Fibroblast of lung (primary cell): ENCODE data around the gene ZZZ3. TPM values are rescaled to one million over a fixed set of nuclear protein-coding genes. Genes with fewer than 3 reads are reported as not detected.
A peak's percentile ranks its signal among the peaks of the same experiment; 100 is the strongest.

Source experiments
- DNase-seq, 2 donors: peaks; one replicate each; pipeline versions ENCODE4 v3.0.0 to v3.0.0-alpha.2; 2010; ENCODE audit warnings: low read depth in 2 of 2
- H2AFZ ChIP-seq: 2 replicates; pipeline ENCODE4 v1.5.1; 2012; ENCODE audit warnings: low read length, control low read depth, inconsistent platforms
- H3K27ac ChIP-seq: 2 replicates; pipeline ENCODE4 v1.5.1; 2011; ENCODE audit warnings: low read length, control low read depth; ENCODE audit not compliant: insufficient read depth
- H3K27me3 ChIP-seq: 2 replicates; pipeline ENCODE4 v1.5.1; 2011; ENCODE audit warnings: mild to moderate bottlenecking, low read length; ENCODE audit not compliant: control insufficient read depth, insufficient read depth
- H3K36me3 ChIP-seq: 2 replicates; pipeline ENCODE4 v1.5.1; 2011; ENCODE audit warnings: low read length; ENCODE audit not compliant: control insufficient read depth, insufficient read depth
- H3K4me1 ChIP-seq: 2 replicates; pipeline ENCODE4 v1.5.1; 2011; ENCODE audit warnings: low read length; ENCODE audit not compliant: control insufficient read depth, insufficient read depth; ENCODE audit errors: extremely low read depth
- H3K4me2 ChIP-seq: 2 replicates; pipeline ENCODE4 v1.5.1; 2011; ENCODE audit warnings: low read length, control low read depth; ENCODE audit not compliant: insufficient read depth; ENCODE audit errors: extremely low read depth
- H3K4me3 ChIP-seq, 4 experiments: fragments of 200-600 bp in 1 of 4; sonication (generic) in 1 of 4; replicated peaks in 1 of 4; 2 replicates each; pipeline ENCODE4 v1.5.1; 2011 to 2016; ENCODE audit warnings: low read length in 4 of 4, low read depth in 3 of 4, mild to moderate bottlenecking in 3 of 4, control low read depth in 2 of 4, inconsistent platforms in 1 of 4, mixed read lengths in 1 of 4; ENCODE audit not compliant: insufficient read depth in 1 of 4; ENCODE audit errors: control extremely low read depth in 1 of 4
- H3K79me2 ChIP-seq: 2 replicates; pipeline ENCODE4 v1.5.1; 2012; ENCODE audit warnings: mild to moderate bottlenecking, low read length, inconsistent platforms; ENCODE audit not compliant: control insufficient read depth, insufficient read depth
- H3K9ac ChIP-seq: 2 replicates; pipeline ENCODE4 v1.5.1; 2011; ENCODE audit warnings: mild to moderate bottlenecking, low read length, control low read depth; ENCODE audit not compliant: insufficient read depth
- H3K9me3 ChIP-seq: 2 replicates; pipeline ENCODE4 v1.5.1; 2012; ENCODE audit warnings: low read depth, low read length; ENCODE audit not compliant: control insufficient read depth, insufficient read depth
- H4K20me1 ChIP-seq: 2 replicates; pipeline ENCODE4 v1.5.1; 2011; ENCODE audit warnings: low read length; ENCODE audit not compliant: control insufficient read depth, insufficient read depth; ENCODE audit errors: extremely low read depth
- EZH2 ChIP-seq: IDR thresholded peaks from 2 replicates; pipeline ENCODE4 v1.5.1; 2012; ENCODE audit warnings: low read length, control low read depth, mild to moderate bottlenecking; ENCODE audit errors: missing control alignments
- polyA plus RNA-seq, 2 donors: library from polyadenylated mRNA; depleted of rRNA in 1 of 2; stranded (reverse) in 1 of 2; unstranded in 1 of 2; fragments of >200 nt; gene quantifications; 2 replicates each; pipeline ENCODE4 v1.2.1, GENCODE V29; 2011 to 2012; ENCODE audit warnings: missing spikeins in 1 of 2
- total RNA-seq: library from RNA; depleted of rRNA; stranded (reverse); fragments of >200 nt; gene quantifications from 2 replicates; pipeline ENCODE4 v1.2.1, GENCODE V29; 2014
- TF ChIP-seq, protein P1 (sequence below), 2 donors: IDR thresholded peaks in 1 of 2; conservative IDR thresholded peaks in 1 of 2; 1 replicate in 1 of 2; 2 replicates in 1 of 2; pipeline ENCODE4 v1.5.1; 2011 to 2012; ENCODE audit warnings: low read length in 2 of 2, control low read depth in 1 of 2, inconsistent platforms in 1 of 2, low read depth in 1 of 2, mild to moderate bottlenecking in 1 of 2

Gene ZZZ3
- total and polyA plus RNA-seq, 2 donors (not counting 1 experiment from before 2014, with no cell fraction given), result 38.6 to 111 TPM

DNA sequence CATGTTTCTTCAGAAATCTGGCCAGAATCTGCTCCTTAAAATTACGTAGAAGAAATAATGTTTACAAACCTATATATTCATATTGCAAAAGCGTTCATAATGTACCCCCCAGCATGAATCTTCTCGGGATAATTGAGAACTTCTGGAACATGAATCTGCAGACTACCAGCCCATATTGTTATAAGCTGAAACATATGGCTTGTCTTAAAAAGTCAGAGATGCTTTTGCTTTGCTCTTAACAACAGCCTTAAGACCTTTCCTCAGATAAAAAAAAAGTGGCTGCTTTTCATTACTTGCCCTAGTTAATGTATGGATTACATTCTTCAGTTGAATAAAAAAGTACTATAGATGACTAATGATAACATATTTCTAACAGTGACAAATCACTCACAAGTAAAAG is 15.0 kb upstream of the ZZZ3 start:
- Histone ChIP-seq H3K4me2 (no peak overlapping the region), H3K4me1 (no peaks in the 10 kb centered on the region), H3K27ac (no peak overlapping the region), H3K9ac (no peak overlapping the region), H3K36me3 (peaks cover 7% of the 10 kb centered on the region), H3K4me3 (no peak overlapping the region), H4K20me1 (no peaks in the 10 kb centered on the region), H3K9me3 (no peaks in the 10 kb centered on the region), H3K27me3 (no peaks in the 10 kb centered on the region), H3K79me2 (no peaks in the 10 kb centered on the region), H2AFZ (no peak overlapping the region)
- DNase-seq, result no peak
- TF ChIP-seq, protein P1, sequence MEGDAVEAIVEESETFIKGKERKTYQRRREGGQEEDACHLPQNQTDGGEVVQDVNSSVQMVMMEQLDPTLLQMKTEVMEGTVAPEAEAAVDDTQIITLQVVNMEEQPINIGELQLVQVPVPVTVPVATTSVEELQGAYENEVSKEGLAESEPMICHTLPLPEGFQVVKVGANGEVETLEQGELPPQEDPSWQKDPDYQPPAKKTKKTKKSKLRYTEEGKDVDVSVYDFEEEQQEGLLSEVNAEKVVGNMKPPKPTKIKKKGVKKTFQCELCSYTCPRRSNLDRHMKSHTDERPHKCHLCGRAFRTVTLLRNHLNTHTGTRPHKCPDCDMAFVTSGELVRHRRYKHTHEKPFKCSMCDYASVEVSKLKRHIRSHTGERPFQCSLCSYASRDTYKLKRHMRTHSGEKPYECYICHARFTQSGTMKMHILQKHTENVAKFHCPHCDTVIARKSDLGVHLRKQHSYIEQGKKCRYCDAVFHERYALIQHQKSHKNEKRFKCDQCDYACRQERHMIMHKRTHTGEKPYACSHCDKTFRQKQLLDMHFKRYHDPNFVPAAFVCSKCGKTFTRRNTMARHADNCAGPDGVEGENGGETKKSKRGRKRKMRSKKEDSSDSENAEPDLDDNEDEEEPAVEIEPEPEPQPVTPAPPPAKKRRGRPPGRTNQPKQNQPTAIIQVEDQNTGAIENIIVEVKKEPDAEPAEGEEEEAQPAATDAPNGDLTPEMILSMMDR (conservative IDR thresholded peaks at IDR 0.05 in 1 of 2, IDR thresholded peaks at IDR 0.05 in 1 of 2; ENCODE audit: low read depth in 1 of 2, low read length in 2 of 2), result no peak
- no peak for TF ChIP-seq EZH2

DNA sequence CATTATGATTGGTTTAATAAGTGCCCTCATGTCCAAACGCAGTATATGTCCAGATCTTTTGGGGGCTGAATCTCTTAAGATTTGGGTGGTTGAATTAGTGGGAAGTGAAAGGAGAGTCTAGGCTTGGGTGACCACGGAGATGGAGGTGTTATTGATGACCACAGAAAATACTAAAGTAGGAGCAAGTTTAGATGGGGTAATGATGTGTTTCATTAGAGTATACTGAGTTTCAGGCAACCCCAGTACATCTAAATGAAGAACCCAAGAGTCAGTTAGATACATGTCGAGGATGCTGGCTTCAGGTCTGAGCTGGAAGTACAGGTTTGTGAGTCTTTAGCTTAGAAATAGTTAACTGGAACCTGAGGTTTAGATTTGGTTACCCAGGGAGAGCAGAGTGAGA is 6.5 kb upstream of the ZZZ3 start:
- no peaks in the 10 kb centered on the region for H3K27me3 ChIP-seq

DNA sequence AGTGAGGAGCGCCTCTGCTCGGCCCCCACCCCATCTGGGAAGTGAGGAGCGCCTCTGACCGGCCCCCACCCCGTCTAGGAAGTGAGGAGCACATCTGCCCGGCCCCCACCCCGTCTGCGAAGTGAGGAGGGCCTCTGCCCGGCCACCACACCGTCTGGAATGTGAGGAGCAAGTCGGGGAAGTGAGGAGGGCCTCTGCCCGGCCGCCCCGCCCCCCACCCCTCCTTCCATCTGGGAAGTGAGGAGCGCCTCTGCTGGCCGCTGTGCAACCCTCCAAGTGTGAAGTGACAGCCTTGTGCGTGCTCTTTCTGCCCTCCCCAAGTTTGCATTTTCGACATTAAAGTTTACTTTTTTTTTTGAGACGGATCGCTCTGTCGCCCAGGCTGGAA is 5.1 kb upstream of the ZZZ3 start:
- H3K79me2 ChIP-seq, result no peaks in the 10 kb centered on the region
- H3K9me3 ChIP-seq, result no peaks in the 10 kb centered on the region
- no peak overlapping the region for H3K9ac ChIP-seq
- no peaks in the 10 kb centered on the region for H3K27me3 ChIP-seq
- no peak overlapping the region for H3K27ac ChIP-seq
- H2AFZ ChIP-seq, result no peak overlapping the region
- H3K4me2 ChIP-seq, result no peak overlapping the region
- peak; percentile 14 to 25 for DNase-seq
- H3K4me3 ChIP-seq, result no peak overlapping the region
- no peaks in the 10 kb centered on the region for H3K36me3 ChIP-seq
- H3K4me1 ChIP-seq, result peaks cover 5% of the 10 kb centered on the region
- no peaks in the 10 kb centered on the region for H4K20me1 ChIP-seq
- TF ChIP-seq EZH2, result no peak
- TF ChIP-seq, protein P1 (conservative IDR thresholded peaks at IDR 0.05 in 1 of 2, IDR thresholded peaks at IDR 0.05 in 1 of 2; ENCODE audit: low read depth in 1 of 2, low read length in 2 of 2), result peak; percentile 22 to 32

More for the DNA sequence above, 6.5 kb upstream of the ZZZ3 start:
- no peaks in the 10 kb centered on the region for H4K20me1 ChIP-seq
- TF ChIP-seq, protein P1 (conservative IDR thresholded peaks at IDR 0.05 in 1 of 2, IDR thresholded peaks at IDR 0.05 in 1 of 2; ENCODE audit: low read depth in 1 of 2, low read length in 2 of 2), result no peak
- TF ChIP-seq EZH2, result no peak
- DNase-seq, result no peak
- no peak overlapping the region for H3K4me2 ChIP-seq
- no peak overlapping the region for H2AFZ ChIP-seq
- peaks cover 2% of the 10 kb centered on the region for H3K4me1 ChIP-seq
- H3K27ac ChIP-seq, result no peak overlapping the region
- no peak overlapping the region for H3K4me3 ChIP-seq
- H3K9me3 ChIP-seq, result no peaks in the 10 kb centered on the region
- no peaks in the 10 kb centered on the region for H3K79me2 ChIP-seq
- H3K36me3 ChIP-seq, result peaks cover 4% of the 10 kb centered on the region
- H3K9ac ChIP-seq, result no peak overlapping the region
